Esophagus muscularis mucosa (tissue), 4 donors: ENCODE data around the gene PBXIP1. TPM values are rescaled to one million over a fixed set of nuclear protein-coding genes. Genes with fewer than 3 reads are reported as not detected.
A peak's percentile ranks its signal among the peaks of the same experiment; 100 is the strongest.

ENCODE experiments used
- DNase-seq: peaks from one replicate; pipeline ENCODE4 v3.0.0-alpha.2; 2017; ENCODE audit errors: extremely low spot score
- H3K27ac ChIP-seq, 4 donors: fragments of 200-600 bp; sonication (generic); replicated peaks in 1 of 4; 1 replicate in 3 of 4; 2 replicates in 1 of 4; pipeline ENCODE4 v1.5.1; 2016 to 2019; ENCODE audit warnings: mild to moderate bottlenecking in 1 of 4
- H3K27me3 ChIP-seq, 4 donors: fragments of 200-600 bp; sonication (generic); one replicate each; pipeline versions ENCODE4 v1.5.1 to v1.6.0; 2016 to 2019
- H3K36me3 ChIP-seq, 4 donors: fragments of 200-600 bp; sonication (generic); one replicate each; pipeline ENCODE4 v1.5.1; 2016 to 2019
- H3K4me1 ChIP-seq, 4 donors: fragments of 200-600 bp; sonication (generic); one replicate each; pipeline ENCODE4 v1.5.1; 2016 to 2019
- H3K4me3 ChIP-seq, 4 donors: fragments of 200-600 bp; sonication (generic); 1 replicate in 2 of 4; 2 replicates in 2 of 4; pipeline ENCODE4 v1.5.1; 2016 to 2019; ENCODE audit warnings: mild to moderate bottlenecking in 4 of 4, moderate library complexity in 1 of 4
- H3K9me3 ChIP-seq, 4 donors: fragments of 200-600 bp; sonication (generic); 1 replicate in 3 of 4; 2 replicates in 1 of 4; pipeline ENCODE4 v1.5.1; 2016 to 2019
- CTCF ChIP-seq, 3 experiments: fragments of 200-600 bp in 2 of 3; fragments of 450-650 bp in 1 of 3; sonication (generic) in 2 of 3; IDR thresholded peaks; one replicate each; pipeline ENCODE4 v1.5.1; 2017 to 2019; ENCODE audit warnings: antibody characterized with exemption in 3 of 3, mild to moderate bottlenecking in 2 of 3, moderate library complexity in 1 of 3
- EP300 ChIP-seq: sonication (generic); formaldehyde crosslinking; IDR thresholded peaks from one replicate; pipeline ENCODE4 v1.6.1; 2017; ENCODE audit warnings: antibody characterized with exemption
- POLR2A ChIP-seq: fragments of 450-650 bp; IDR thresholded peaks from one replicate; pipeline ENCODE4 v1.6.1; 2017; ENCODE audit warnings: antibody characterized with exemption, moderate library complexity, mild to moderate bottlenecking, low read depth
- POLR2AphosphoS5 ChIP-seq, 2 donors: sonication (generic); formaldehyde crosslinking; IDR thresholded peaks; one replicate each; pipeline ENCODE4 v1.6.1; 2017; ENCODE audit warnings: antibody characterized with exemption in 2 of 2
- WGBS: methylation state at CpG from one replicate; pipeline ENCODE4 v1.1.5; 2018; 5-methylcytosine and 5-hydroxymethylcytosine counted together
- intact Hi-C: fragments of 100-400 bp; cut with DNase I; formaldehyde crosslinking; loops from one replicate; pipeline ENCODE4 v1.15.1; 2023
- total RNA-seq, 4 donors: library from RNA; depleted of rRNA; stranded (reverse); fragments of >200 nt; gene quantifications; one replicate each; pipeline versions ENCODE4 v1.1.0 to v1.2.1, GENCODE V29; 2016

The PBXIP1 gene
- total RNA-seq, 4 donors from 2014 or later, result 192 to 309 (median 238) TPM

DNA sequence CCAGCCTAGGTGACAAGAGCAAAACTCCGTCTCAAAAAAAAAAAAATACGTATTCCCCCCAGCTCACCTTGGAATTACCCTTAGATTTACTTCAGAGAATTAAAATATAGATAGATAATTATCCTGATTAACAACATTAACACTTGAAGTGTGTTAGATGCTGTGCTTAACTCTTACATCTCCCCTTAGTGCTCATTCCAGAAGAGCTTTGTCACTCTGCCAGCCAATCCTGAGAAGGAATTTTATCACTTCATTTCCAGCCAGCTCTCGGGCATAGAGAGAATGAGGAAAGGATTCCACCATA, 16.3 kb upstream of the PBXIP1 start:
- H3K9me3 ChIP-seq, result no peaks in the 10 kb centered on the region
- H3K4me1 ChIP-seq, result peaks cover 58 to 78% (median 72%) of the 10 kb centered on the region in 4 donors
- no peak for DNase-seq
- intact Hi-C loops, result no loop called here
- peaks cover 0 to 23% (median 14%) of the 10 kb centered on the region in 4 donors for H3K36me3 ChIP-seq
- H3K27me3 ChIP-seq, result no peaks in the 10 kb centered on the region
- H3K27ac ChIP-seq, result peak overlapping the region; percentile 96 to 98 (median 96)
- TF ChIP-seq CTCF (IDR thresholded peaks at IDR 0.05), result no peak
- TF ChIP-seq POLR2A, result peak; percentile 53
- no peak for TF ChIP-seq POLR2AphosphoS5 (IDR thresholded peaks at IDR 0.05)
- peak overlapping the region; percentile 63 to 77 (median 70) for H3K4me3 ChIP-seq
- WGBS, result 61% methylated on average over 3 of the region's 3 CpGs

- no peaks in the 10 kb centered on the region for H3K9me3 ChIP-seq
- H3K27ac ChIP-seq, result peak overlapping the region; percentile 96 to 98 (median 96)
- peaks cover 58 to 82% (median 73%) of the 10 kb centered on the region in 4 donors for H3K4me1 ChIP-seq
- peaks cover 1 to 30% (median 21%) of the 10 kb centered on the region in 4 donors for H3K36me3 ChIP-seq
- 56% methylated on average over 10 of the region's 10 CpGs for WGBS
- DNase-seq, result no peak
- no peaks in the 10 kb centered on the region for H3K27me3 ChIP-seq
- TF ChIP-seq CTCF (IDR thresholded peaks at IDR 0.05), result no peak
- H3K4me3 ChIP-seq, result peak overlapping the region; percentile 51 to 56 (median 54)
- intact Hi-C loops, result no loop called here
These were observed 15.6 kb upstream of the PBXIP1 start for GRCh38 chr1:154971341-154971998.

- peak within 1 kb of the TSS; percentile 96 to 98 (median 96) for H3K27ac ChIP-seq
- intact Hi-C loops, result no loop called here
- H3K9me3 ChIP-seq, result no peaks in the 10 kb centered on the region
- TF ChIP-seq EP300 (peak; percentile 2), POLR2A (peak; percentile 94), CTCF (IDR thresholded peaks at IDR 0.05) (no peak), POLR2AphosphoS5 (IDR thresholded peaks at IDR 0.05) (peak in 1 of 2 donors; percentile 96)
- DNase-seq, result peak; percentile 97
- peak within 1 kb of the TSS; percentile 51 to 56 (median 54) for H3K4me3 ChIP-seq
- H3K36me3 ChIP-seq, result peaks cover 7 to 37% (median 28%) of the 10 kb centered on the region in 4 donors
- H3K27me3 ChIP-seq, result no peaks in the 10 kb centered on the region
- WGBS, result 8% methylated on average over 10 of the region's 15 CpGs
- peaks cover 58 to 80% (median 66%) of the 10 kb centered on the region in 4 donors for H3K4me1 ChIP-seq
These were observed 14.9 kb upstream of the PBXIP1 start, which contains the start of gene SHC1 for GRCh38 chr1:154970631-154971340. Gene SHC1 (minus strand): TSS chr1:154970747. CDS start chr1:154970526, 221 bp downstream.

GRCh38 chr1:154969860-154970452, 14.1 kb upstream of the PBXIP1 start:
- peaks cover 58 to 73% (median 66%) of the 10 kb centered on the region in 4 donors for H3K4me1 ChIP-seq
- no peak for DNase-seq
- peak overlapping the region; percentile 96 to 98 (median 96) for H3K27ac ChIP-seq
- TF ChIP-seq EP300, result no peak
- TF ChIP-seq POLR2A, result no peak
- TF ChIP-seq CTCF (IDR thresholded peaks at IDR 0.05), result no peak
- TF ChIP-seq POLR2AphosphoS5 (IDR thresholded peaks at IDR 0.05), result no peak
- intact Hi-C loops, result no loop called here
- peak overlapping the region; percentile 51 to 56 (median 54) for H3K4me3 ChIP-seq
- no peaks in the 10 kb centered on the region for H3K27me3 ChIP-seq
- WGBS, result 14% methylated on average over 22 of the region's 22 CpGs
- H3K36me3 ChIP-seq, result peaks cover 7 to 45% (median 36%) of the 10 kb centered on the region in 4 donors
- no peaks in the 10 kb centered on the region for H3K9me3 ChIP-seq
